ENCODE results near the gene CDK5RAP1. TPM values are rescaled to one million over a fixed set of nuclear protein-coding genes. Genes with fewer than 3 reads are reported as not detected.

The CDK5RAP1 gene
- polyA plus RNA-seq (2011; rRNA removed) (24.6 and 25.6 TPM in 2 replicates), polyA minus RNA-seq (2011; rRNA and poly(A)+ RNA removed) (22.4 and 30.1 TPM in 2 replicates)

DNA sequence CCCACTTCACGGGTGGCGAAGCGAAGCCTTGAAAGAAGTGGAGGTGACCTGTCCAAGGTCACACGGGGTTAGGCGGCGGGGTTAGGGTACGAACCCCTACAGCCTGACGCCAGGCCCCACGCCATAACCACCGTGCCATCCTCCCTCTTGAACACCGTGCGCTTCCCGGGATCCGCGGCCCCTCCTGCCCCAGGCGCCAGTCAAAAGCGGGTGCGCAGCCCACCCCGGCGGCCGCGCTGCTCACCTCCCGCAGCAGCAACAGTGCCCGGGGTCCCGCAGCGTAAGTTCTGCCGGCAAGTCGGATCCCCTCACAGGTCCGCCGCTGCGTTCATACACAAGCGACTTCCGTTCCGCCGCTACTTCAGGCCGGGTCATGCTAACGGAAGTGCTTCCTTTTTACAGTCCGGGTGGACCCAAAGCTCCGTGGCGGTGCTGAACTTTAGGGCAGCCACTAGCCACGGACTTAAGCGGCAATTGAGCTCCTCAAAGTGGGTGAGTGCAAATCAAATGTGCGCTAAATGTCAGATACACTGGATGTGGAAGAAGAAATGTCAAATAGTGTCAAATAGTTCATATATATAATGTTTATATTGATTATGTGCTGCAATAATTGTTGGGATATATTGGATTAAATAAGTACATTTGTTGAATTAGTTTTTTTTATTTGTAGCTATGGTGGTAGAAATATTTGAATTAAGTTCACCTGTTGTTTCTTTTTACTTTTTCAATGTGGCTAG is at the start of gene CDK5RAP1:
Gene CDK5RAP1 (minus strand): TSS at position 336 of the 737 bp plus-strand sequence. CDS start 4,455 bp downstream, outside the sequence.
- CTCF ChIA-PET = interaction anchor here (0.6 to 1.3 kb wide), 3 partner anchors 15 to 94 kb away, joined by 3 to 5 read pairs (median 4); no protein-coding TSS in a partner anchor
- POLR2A ChIA-PET = interaction anchor here (0.7 kb wide), 2 partner anchors 9 to 352 kb away, joined by 3 to 4 read pairs; no protein-coding TSS in a partner anchor

GRCh38 chr20:33450867-33451266 is 49.5 kb upstream of the CDK5RAP1 start:
- ChIA-PET POLR2A (no interaction called here), CTCF (no interaction called here)
- Histone ChIP-seq H3K27ac (ENCODE audit: low read depth, low read length) (no peak overlapping the region), H3K27me3 (ENCODE audit: control insufficient read depth, insufficient read depth, low read length) (no peaks in the 10 kb centered on the region), H3K9me3 (ENCODE audit: control insufficient read depth, insufficient read depth, low read length) (peaks cover 3% of the 10 kb centered on the region), H3K4me3 (ENCODE audit: low read depth, low read length) (no peak overlapping the region)
- no peak for DNase-seq (ENCODE audit: low read depth, low spot score)
- TF ChIP-seq CTCF (IDR thresholded peaks at IDR 0.05; ENCODE audit: low read depth, low read length) = no peak

More for the DNA sequence above, at the start of gene CDK5RAP1:
- DNase-seq (ENCODE audit: low read depth, low spot score) = peak; percentile 74
- peak within 1 kb of the TSS; percentile 11 for H3K27ac ChIP-seq (ENCODE audit: low read depth, low read length)
- no peaks in the 10 kb centered on the region; the same call in 1 of the 2 replicates for H3K9me3 ChIP-seq (ENCODE audit: control insufficient read depth, insufficient read depth, low read length)
- no peak for TF ChIP-seq CTCF (IDR thresholded peaks at IDR 0.05; ENCODE audit: low read depth, low read length)
- H3K4me3 ChIP-seq (ENCODE audit: low read depth, low read length) = peak within 1 kb of the TSS; percentile 98
- H3K27me3 ChIP-seq (ENCODE audit: control insufficient read depth, insufficient read depth, low read length) = no peaks in the 10 kb centered on the region

DNA sequence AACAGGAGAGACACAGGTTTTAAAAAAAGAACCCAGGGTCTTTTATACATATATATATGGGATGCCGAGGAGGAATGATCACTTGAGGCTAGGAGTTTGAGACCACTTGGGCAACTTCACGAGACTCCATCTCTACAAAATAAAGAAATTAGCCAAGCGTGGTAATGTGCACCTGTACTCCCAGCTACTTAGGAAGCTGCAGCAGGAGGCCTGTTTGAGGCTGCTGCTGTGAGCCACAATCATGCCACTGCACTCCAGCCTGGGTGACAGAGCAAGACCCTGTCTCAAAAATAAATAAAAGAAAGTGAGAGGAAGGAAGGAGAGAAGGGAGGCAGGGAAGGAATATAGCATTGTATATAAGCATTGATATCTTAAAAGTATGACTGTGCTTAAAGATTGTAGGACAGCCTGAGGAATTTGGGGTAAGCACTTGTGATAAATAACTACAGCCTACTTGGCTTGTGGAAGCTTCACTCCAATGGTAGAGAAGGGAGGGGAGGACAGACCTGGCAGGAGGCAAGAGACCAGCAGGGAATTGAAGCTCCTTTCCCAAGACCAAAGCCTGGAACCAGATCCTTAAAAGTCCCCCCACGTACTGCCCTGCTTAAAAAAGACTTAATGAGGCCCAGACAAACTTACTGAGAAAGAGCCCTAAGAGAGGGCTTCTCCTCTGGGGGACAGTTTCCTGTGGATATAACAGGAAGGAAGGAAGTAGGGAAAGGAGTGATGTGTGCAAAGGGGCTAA is 44.7 kb upstream of the CDK5RAP1 start:
- Histone ChIP-seq H3K27ac (ENCODE audit: low read depth, low read length) (no peak overlapping the region), H3K4me3 (ENCODE audit: low read depth, low read length) (no peak overlapping the region), H3K27me3 (ENCODE audit: control insufficient read depth, insufficient read depth, low read length) (peaks cover 2% of the 10 kb centered on the region), H3K9me3 (ENCODE audit: control insufficient read depth, insufficient read depth, low read length) (peaks cover 3% of the 10 kb centered on the region)
- DNase-seq (ENCODE audit: low read depth, low spot score) = no peak
- TF ChIP-seq CTCF (IDR thresholded peaks at IDR 0.05; ENCODE audit: low read depth, low read length) = no peak
- ChIA-PET POLR2A (no interaction called here), CTCF (interaction anchor here (1.0 kb wide), 1 partner anchor 23 kb away, joined by 3 read pairs; no protein-coding TSS in a partner anchor)

GRCh38 chr20:33444797-33445560 is 43.7 kb upstream of the CDK5RAP1 start:
- DNase-seq (ENCODE audit: low read depth, low spot score) = no peak
- POLR2A ChIA-PET = interaction anchor here (0.7 kb wide), 2 partner anchors 337 to 858 kb away, joined by 3 to 11 read pairs; no protein-coding TSS in a partner anchor
- peak overlapping the region; percentile 79; the same call in 1 of the 2 replicates for H3K4me3 ChIP-seq (ENCODE audit: low read depth, low read length)
- CTCF ChIA-PET = interaction anchor here (0.7 to 1.0 kb wide), 3 partner anchors 21 to 249 kb away, joined by 3 to 6 read pairs (median 3); no protein-coding TSS in a partner anchor
- H3K27me3 ChIP-seq (ENCODE audit: control insufficient read depth, insufficient read depth, low read length) = peaks cover 2% of the 10 kb centered on the region
- no peak for TF ChIP-seq CTCF (IDR thresholded peaks at IDR 0.05; ENCODE audit: low read depth, low read length)
- no peak overlapping the region for H3K27ac ChIP-seq (ENCODE audit: low read depth, low read length)
- peaks cover 3% of the 10 kb centered on the region for H3K9me3 ChIP-seq (ENCODE audit: control insufficient read depth, insufficient read depth, low read length)
